Liver (tissue), 9 donors: ENCODE measurements around the gene SLC35E1. TPM values are rescaled to one million over a fixed set of nuclear protein-coding genes. Genes with fewer than 3 reads are reported as not detected.

Source experiments
- DNase-seq: peaks from one replicate; pipeline ENCODE4 v3.0.0-alpha.2; 2017; ENCODE audit warnings: low spot score
- H3K27ac ChIP-seq, 2 donors: one replicate each; pipeline ENCODE4 v1.7.0; 2013; ENCODE audit warnings: inconsistent platforms in 2 of 2, low read length in 2 of 2, control low read depth in 1 of 2, low read depth in 1 of 2, mild to moderate bottlenecking in 1 of 2
- H3K27me3 ChIP-seq, 4 donors: one replicate each; pipeline versions ENCODE4 v1.6.1 to v1.7.0; 2013; ENCODE audit warnings: low read length in 3 of 4, inconsistent platforms in 1 of 4, mild to moderate bottlenecking in 1 of 4, moderate library complexity in 1 of 4; ENCODE audit not compliant: control insufficient read depth in 4 of 4, insufficient read depth in 4 of 4
- H3K36me3 ChIP-seq, 4 donors: one replicate each; pipeline versions ENCODE4 v1.6.1 to v1.7.0; 2013; ENCODE audit warnings: low read length in 3 of 4, mild to moderate bottlenecking in 3 of 4, low read depth in 1 of 4, moderate library complexity in 1 of 4; ENCODE audit not compliant: control insufficient read depth in 4 of 4, insufficient read depth in 3 of 4
- H3K4me1 ChIP-seq, 4 donors: one replicate each; pipeline versions ENCODE4 v1.6.1 to v1.7.0; 2013; ENCODE audit warnings: low read length in 3 of 4, mild to moderate bottlenecking in 3 of 4, moderate library complexity in 1 of 4; ENCODE audit not compliant: control insufficient read depth in 4 of 4, insufficient read depth in 4 of 4
- H3K4me3 ChIP-seq, 3 donors: one replicate each; pipeline versions ENCODE4 v1.6.1 to v1.7.0; 2013; ENCODE audit warnings: low read length in 3 of 3, control low read depth in 1 of 3, low read depth in 1 of 3, mild to moderate bottlenecking in 1 of 3
- H3K9ac ChIP-seq, 2 donors: one replicate each; pipeline ENCODE4 v1.7.0; 2013; ENCODE audit warnings: low read length in 2 of 2, mild to moderate bottlenecking in 2 of 2, moderate library complexity in 2 of 2, control low read depth in 1 of 2, low read depth in 1 of 2
- H3K9me3 ChIP-seq, 4 donors: one replicate each; pipeline versions ENCODE4 v1.6.1 to v1.7.0; 2013; ENCODE audit warnings: low read length in 3 of 4; ENCODE audit not compliant: control insufficient read depth in 4 of 4
- ATF3 ChIP-seq: IDR thresholded peaks from 2 replicates; pipeline ENCODE4 v1.6.1; 2016; ENCODE audit warnings: antibody characterized with exemption
- CTCF ChIP-seq: fragments of 150-350 bp; IDR thresholded peaks from 2 replicates; pipeline ENCODE4 v1.5.1; 2017; ENCODE audit warnings: improper control_type of control experiment, low read depth, low read length; ENCODE audit not compliant: missing input control
- EGR1 ChIP-seq, 2 donors: IDR thresholded peaks; 2 replicates each; pipeline ENCODE4 v1.6.1; 2016 to 2018; ENCODE audit warnings: antibody characterized with exemption in 2 of 2, low read depth in 2 of 2
- FOXA1 ChIP-seq: IDR thresholded peaks from 2 replicates; pipeline ENCODE4 v1.6.1; 2016; ENCODE audit warnings: antibody characterized with exemption
- FOXA2 ChIP-seq: IDR thresholded peaks from 2 replicates; pipeline ENCODE4 v1.6.1; 2016; ENCODE audit warnings: antibody characterized with exemption
- HNF4A ChIP-seq, 2 donors: conservative IDR thresholded peaks; 2 replicates each; pipeline ENCODE4 v1.6.1; 2016; ENCODE audit warnings: antibody characterized with exemption in 2 of 2, mild to moderate bottlenecking in 2 of 2
- HNF4G ChIP-seq: IDR thresholded peaks from 2 replicates; pipeline ENCODE4 v1.6.1; 2016; ENCODE audit warnings: antibody characterized with exemption
- JUND ChIP-seq, 2 donors: IDR thresholded peaks; 2 replicates each; pipeline ENCODE4 v1.6.1; 2016; ENCODE audit warnings: antibody characterized with exemption in 2 of 2
- MAX ChIP-seq: IDR thresholded peaks from 2 replicates; pipeline ENCODE4 v1.6.1; 2016; ENCODE audit warnings: antibody characterized with exemption
- NR2F2 ChIP-seq: IDR thresholded peaks from 2 replicates; pipeline ENCODE4 v1.6.1; 2016; ENCODE audit warnings: antibody characterized with exemption
- RAD21 ChIP-seq, 2 donors: IDR thresholded peaks; 2 replicates each; pipeline ENCODE4 v1.6.1; 2016; ENCODE audit warnings: antibody characterized with exemption in 2 of 2, mild to moderate bottlenecking in 2 of 2
- REST ChIP-seq: IDR thresholded peaks from 2 replicates; pipeline ENCODE4 v1.6.1; 2016; ENCODE audit warnings: antibody characterized with exemption, mild to moderate bottlenecking
- RXRA ChIP-seq, 2 donors: IDR thresholded peaks; 2 replicates each; pipeline ENCODE4 v1.6.1; 2017 to 2018; ENCODE audit warnings: antibody characterized with exemption in 2 of 2, mild to moderate bottlenecking in 1 of 2
- TAF1 ChIP-seq: conservative IDR thresholded peaks from 2 replicates; pipeline ENCODE4 v1.6.1; 2016; ENCODE audit warnings: antibody characterized with exemption, mild to moderate bottlenecking
- YY1 ChIP-seq: IDR thresholded peaks from 2 replicates; pipeline ENCODE4 v1.6.1; 2016; ENCODE audit warnings: antibody characterized with exemption, mild to moderate bottlenecking
- WGBS: extraction: QIAGEN DNeasy Blood & Tissue Kit; methylation state at CpG from one replicate; pipeline ENCODE4 v1.1.7; 2013; 5-methylcytosine and 5-hydroxymethylcytosine counted together
- polyA plus RNA-seq, 2 donors: library from polyadenylated mRNA; stranded (reverse) in 1 of 2; unstranded in 1 of 2; fragments of 200-250 nt in 1 of 2; fragments of >200 nt in 1 of 2; fragmentation: Nextera tagmentation in 1 of 2; extraction: Ambion mirVana in 1 of 2; gene quantifications; one replicate each; pipeline versions ENCODE4 v1.2.1 to v1.2.3, GENCODE V29; 2013 to 2015
- total RNA-seq, 2 donors: library from RNA; depleted of rRNA; stranded (reverse); fragments of >200 nt; gene quantifications; one replicate each; pipeline ENCODE4 v1.2.3, GENCODE V29; 2014
- donor health status: healthy.
- donor health status: healthy.
- donor health status: healthy.
- donor health status: healthy.
- donor health status: healthy.

Gene SLC35E1
- total and polyA plus RNA-seq, 4 donors, result 11.2 to 20.5 (median 12.1) TPM

- TF ChIP-seq FOXA2 (no peak), REST (peak; percentile 38)
- DNase-seq, result no peak
- H3K36me3 ChIP-seq, result no peaks in the 10 kb centered on the region
- no peak overlapping the region for H3K9ac ChIP-seq
- no peaks in the 10 kb centered on the region for H3K9me3 ChIP-seq
- no peaks in the 10 kb centered on the region for H3K27me3 ChIP-seq
- H3K4me3 ChIP-seq, result no peak overlapping the region
- WGBS, result 79% methylated on average over 4 of the region's 4 CpGs
- H3K4me1 ChIP-seq, result peaks cover 0 to 6% (median 4%) of the 10 kb centered on the region in 4 donors
- no peak overlapping the region for H3K27ac ChIP-seq
Observed at GRCh38 chr19:16598848-16599247, 26.6 kb upstream of the SLC35E1 start.

GRCh38 chr19:16596399-16596798 lies 24.2 kb upstream of the SLC35E1 start:
- no peak overlapping the region for H3K27ac ChIP-seq
- no peak for TF ChIP-seq RAD21 (IDR thresholded peaks at IDR 0.05)
- no peak for TF ChIP-seq CTCF
- DNase-seq, result no peak
- H3K9me3 ChIP-seq, result no peaks in the 10 kb centered on the region
- H3K27me3 ChIP-seq, result no peaks in the 10 kb centered on the region
- peaks cover 0 to 7% (median 4%) of the 10 kb centered on the region in 4 donors for H3K4me1 ChIP-seq
- no peak overlapping the region for H3K9ac ChIP-seq
- 97% methylated on average over 9 of the region's 9 CpGs for WGBS
- H3K4me3 ChIP-seq, result no peak overlapping the region
- H3K36me3 ChIP-seq, result no peaks in the 10 kb centered on the region

- Histone ChIP-seq H3K9ac (no peak overlapping the region), H3K4me3 (no peak overlapping the region), H3K36me3 (no peaks in the 10 kb centered on the region), H3K9me3 (no peaks in the 10 kb centered on the region), H3K27ac (no peak overlapping the region), H3K4me1 (peaks cover 0 to 7% (median 5%) of the 10 kb centered on the region in 4 donors), H3K27me3 (no peaks in the 10 kb centered on the region)
- DNase-seq, result no peak
- TF ChIP-seq YY1 (no peak), RAD21 (IDR thresholded peaks at IDR 0.05) (no peak), TAF1 (no peak), FOXA2 (no peak), NR2F2 (no peak), ATF3 (no peak), JUND (IDR thresholded peaks at IDR 0.05) (no peak), CTCF (no peak), HNF4G (no peak), REST (no peak), HNF4A (conservative IDR thresholded peaks at IDR 0.05) (no peak), RXRA (IDR thresholded peaks at IDR 0.05) (no peak), EGR1 (IDR thresholded peaks at IDR 0.05; ENCODE audit: low read depth in 2 of 2) (no peak), FOXA1 (no peak), MAX (no peak)
- 90% methylated on average over 8 of the region's 8 CpGs for WGBS
Observed at GRCh38 chr19:16595097-16595496, 22.9 kb upstream of the SLC35E1 start.
